ENCODE measurements around the gene HBP1.

HBP1 gene

GRCh38 chr7:107228291-107228690, 59.5 kb downstream of the HBP1 start:
- H3K27me3 ChIP-seq (ENCODE audit: insufficient read depth, poor library complexity, severe bottlenecking) = no peaks in the 10 kb centered on the region
- H3K4me3 ChIP-seq (replicated peaks; ENCODE audit: insufficient read depth, low read length) = no peak overlapping the region
- DNase-seq (ENCODE audit: low read depth in 1 of 2, low spot score in 1 of 2) = no peak
- H3K27ac ChIP-seq (replicated peaks) = no peak overlapping the region
- TF ChIP-seq GABPA (IDR thresholded peaks at IDR 0.05; ENCODE audit: low read depth) = no peak
- TF ChIP-seq SPI1 (IDR thresholded peaks at IDR 0.05; ENCODE audit: borderline replicate concordance, low read depth) = no peak

GRCh38 chr7:107230334-107230733, 61.5 kb downstream of the HBP1 start:
- no peak overlapping the region for H3K27ac ChIP-seq (replicated peaks)
- TF ChIP-seq SPI1 (IDR thresholded peaks at IDR 0.05; ENCODE audit: borderline replicate concordance, low read depth) (no peak), GABPA (IDR thresholded peaks at IDR 0.05; ENCODE audit: low read depth) (no peak), CTCF (IDR thresholded peaks at IDR 0.05; ENCODE audit: insufficient read depth, low read length) (no peak), REST (IDR thresholded peaks at IDR 0.05; ENCODE audit: insufficient replicate concordance, low read depth) (no peak), POLR2AphosphoS5 (IDR thresholded peaks at IDR 0.05; ENCODE audit: low read depth) (no peak)
- H3K27me3 ChIP-seq (ENCODE audit: insufficient read depth, poor library complexity, severe bottlenecking) = no peaks in the 10 kb centered on the region
- no peak for DNase-seq (ENCODE audit: low read depth in 1 of 2, low spot score in 1 of 2)
- H3K4me3 ChIP-seq (replicated peaks; ENCODE audit: insufficient read depth, low read length) = no peak overlapping the region

- DNase-seq (ENCODE audit: low read depth in 1 of 2, low spot score in 1 of 2) = no peak
Observed at GRCh38 chr7:107232568-107233090, 63.8 kb downstream of the HBP1 start.

More at GRCh38 chr7:107232568-107233090, 63.8 kb downstream of the HBP1 start:
- TF ChIP-seq SPI1 (IDR thresholded peaks at IDR 0.05; ENCODE audit: borderline replicate concordance, low read depth) (no peak), POLR2AphosphoS5 (IDR thresholded peaks at IDR 0.05; ENCODE audit: low read depth) (no peak), CTCF (IDR thresholded peaks at IDR 0.05; ENCODE audit: insufficient read depth, low read length) (no peak), GABPA (IDR thresholded peaks at IDR 0.05; ENCODE audit: low read depth) (no peak), REST (IDR thresholded peaks at IDR 0.05; ENCODE audit: insufficient replicate concordance, low read depth) (no peak)
- Histone ChIP-seq H3K27ac (replicated peaks) (no peak overlapping the region), H3K4me3 (replicated peaks; ENCODE audit: insufficient read depth, low read length) (no peak overlapping the region), H3K27me3 (ENCODE audit: insufficient read depth, poor library complexity, severe bottlenecking) (no peaks in the 10 kb centered on the region)

Data from HL-60 (cell line).